ENCODE measurements around the gene PHYH.

The PHYH gene

GRCh38 chr10:13311177-13311575 is 11.3 kb upstream of the PHYH start:
- Histone ChIP-seq H3K9ac (no peak overlapping the region), H3K27me3 (ENCODE audit: control insufficient read depth, insufficient read depth, low read length) (no peaks in the 10 kb centered on the region), H3K79me2 (no peaks in the 10 kb centered on the region), H3K4me3 (ENCODE audit: low read depth, low read length) (no peak overlapping the region), H3K4me2 (ENCODE audit: low read length) (no peak overlapping the region), H3K36me3 (ENCODE audit: control insufficient read depth, insufficient read depth, low read length) (no peaks in the 10 kb centered on the region), H3K9me3 (ENCODE audit: control insufficient read depth, low read length) (no peaks in the 10 kb centered on the region), H3K27ac (no peak overlapping the region), H3K4me1 (no peaks in the 10 kb centered on the region), H2AFZ (no peak overlapping the region)
- TF ChIP-seq, protein P1, sequence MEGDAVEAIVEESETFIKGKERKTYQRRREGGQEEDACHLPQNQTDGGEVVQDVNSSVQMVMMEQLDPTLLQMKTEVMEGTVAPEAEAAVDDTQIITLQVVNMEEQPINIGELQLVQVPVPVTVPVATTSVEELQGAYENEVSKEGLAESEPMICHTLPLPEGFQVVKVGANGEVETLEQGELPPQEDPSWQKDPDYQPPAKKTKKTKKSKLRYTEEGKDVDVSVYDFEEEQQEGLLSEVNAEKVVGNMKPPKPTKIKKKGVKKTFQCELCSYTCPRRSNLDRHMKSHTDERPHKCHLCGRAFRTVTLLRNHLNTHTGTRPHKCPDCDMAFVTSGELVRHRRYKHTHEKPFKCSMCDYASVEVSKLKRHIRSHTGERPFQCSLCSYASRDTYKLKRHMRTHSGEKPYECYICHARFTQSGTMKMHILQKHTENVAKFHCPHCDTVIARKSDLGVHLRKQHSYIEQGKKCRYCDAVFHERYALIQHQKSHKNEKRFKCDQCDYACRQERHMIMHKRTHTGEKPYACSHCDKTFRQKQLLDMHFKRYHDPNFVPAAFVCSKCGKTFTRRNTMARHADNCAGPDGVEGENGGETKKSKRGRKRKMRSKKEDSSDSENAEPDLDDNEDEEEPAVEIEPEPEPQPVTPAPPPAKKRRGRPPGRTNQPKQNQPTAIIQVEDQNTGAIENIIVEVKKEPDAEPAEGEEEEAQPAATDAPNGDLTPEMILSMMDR (IDR thresholded peaks at IDR 0.05), result no peak

- Histone ChIP-seq H3K27ac (no peak overlapping the region), H3K4me1 (no peaks in the 10 kb centered on the region), H3K79me2 (no peaks in the 10 kb centered on the region), H3K27me3 (ENCODE audit: control insufficient read depth, insufficient read depth, low read length) (no peaks in the 10 kb centered on the region), H3K36me3 (ENCODE audit: control insufficient read depth, insufficient read depth, low read length) (no peaks in the 10 kb centered on the region), H3K9me3 (ENCODE audit: control insufficient read depth, low read length) (no peaks in the 10 kb centered on the region), H3K4me2 (ENCODE audit: low read length) (no peak overlapping the region), H3K9ac (no peak overlapping the region), H2AFZ (no peak overlapping the region), H3K4me3 (ENCODE audit: low read depth, low read length) (no peak overlapping the region)
- TF ChIP-seq, protein P1 (IDR thresholded peaks at IDR 0.05), result no peak
Observed at GRCh38 chr10:13310518-13311176, 10.8 kb upstream of the PHYH start.

DNA sequence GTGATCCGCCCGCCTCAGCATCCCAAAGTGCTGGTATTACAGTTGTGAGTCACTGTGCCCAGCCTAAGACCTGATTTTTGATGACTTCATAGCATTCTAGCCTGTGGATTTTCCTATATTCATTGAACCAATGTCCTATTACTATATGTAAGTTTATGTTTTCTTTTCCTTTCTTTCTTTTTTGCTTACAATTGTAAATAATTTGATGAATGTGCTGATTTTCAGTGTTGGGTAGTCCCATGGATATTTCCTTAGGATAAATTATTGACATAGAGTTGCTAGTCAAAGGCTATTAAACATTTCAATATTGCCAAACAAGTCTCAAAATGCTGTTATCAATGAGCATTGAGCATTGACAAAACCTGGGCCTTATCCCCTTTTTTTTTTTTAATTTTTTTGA is 9.9 kb upstream of the PHYH start:
- H3K27ac ChIP-seq, result no peak overlapping the region
- TF ChIP-seq, protein P1 (IDR thresholded peaks at IDR 0.05), result no peak
- H3K36me3 ChIP-seq (ENCODE audit: control insufficient read depth, insufficient read depth, low read length), result no peaks in the 10 kb centered on the region
- H3K9me3 ChIP-seq (ENCODE audit: control insufficient read depth, low read length), result no peaks in the 10 kb centered on the region
- H3K27me3 ChIP-seq (ENCODE audit: control insufficient read depth, insufficient read depth, low read length), result no peaks in the 10 kb centered on the region
- H3K4me3 ChIP-seq (ENCODE audit: low read depth, low read length), result no peak overlapping the region
- H3K4me2 ChIP-seq (ENCODE audit: low read length), result no peak overlapping the region
- no peak overlapping the region for H2AFZ ChIP-seq
- no peaks in the 10 kb centered on the region for H3K4me1 ChIP-seq
- H3K9ac ChIP-seq, result no peak overlapping the region
- H3K79me2 ChIP-seq, result no peaks in the 10 kb centered on the region

GRCh38 chr10:13308096-13308495 is 8.2 kb upstream of the PHYH start:
- TF ChIP-seq, protein P1 (IDR thresholded peaks at IDR 0.05), result no peak
- no peak overlapping the region for H3K9ac ChIP-seq

DNA sequence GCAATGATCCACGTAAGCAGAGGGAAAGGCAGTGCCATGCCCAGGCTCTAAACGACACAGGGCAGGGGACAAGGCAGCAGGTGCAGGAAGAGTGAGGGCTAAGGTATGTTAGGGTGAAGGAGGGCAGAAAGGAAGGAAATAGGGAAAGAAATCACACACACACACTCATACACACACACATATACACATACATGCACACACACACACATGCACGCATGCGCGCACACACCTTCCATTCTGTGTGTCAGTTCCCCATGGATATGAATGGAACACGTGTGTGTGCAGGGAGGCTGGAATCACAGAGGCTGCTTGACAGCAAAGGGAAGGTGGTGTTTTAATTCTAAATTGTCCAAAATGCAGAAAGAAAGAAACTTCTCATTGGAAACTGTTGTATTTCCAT is 6.2 kb upstream of the PHYH start:
- H3K9me3 ChIP-seq (ENCODE audit: control insufficient read depth, low read length), result no peaks in the 10 kb centered on the region
- H3K4me1 ChIP-seq, result peaks cover 4% of the 10 kb centered on the region
- no peaks in the 10 kb centered on the region for H3K79me2 ChIP-seq
- TF ChIP-seq, protein P1 (IDR thresholded peaks at IDR 0.05), result no peak
- H3K4me2 ChIP-seq (ENCODE audit: low read length), result no peak overlapping the region
- no peaks in the 10 kb centered on the region for H3K27me3 ChIP-seq (ENCODE audit: control insufficient read depth, insufficient read depth, low read length)
- H3K27ac ChIP-seq, result no peak overlapping the region
- H3K4me3 ChIP-seq (ENCODE audit: low read depth, low read length), result no peak overlapping the region
- H3K36me3 ChIP-seq (ENCODE audit: control insufficient read depth, insufficient read depth, low read length), result peaks cover 3% of the 10 kb centered on the region
- H3K9ac ChIP-seq, result no peak overlapping the region
- no peak overlapping the region for H2AFZ ChIP-seq

More at GRCh38 chr10:13308096-13308495, 8.2 kb upstream of the PHYH start:
- H3K79me2 ChIP-seq, result no peaks in the 10 kb centered on the region
- H3K27ac ChIP-seq, result no peak overlapping the region
- H2AFZ ChIP-seq, result no peak overlapping the region
- H3K4me2 ChIP-seq (ENCODE audit: low read length), result no peak overlapping the region
- no peak overlapping the region for H3K4me3 ChIP-seq (ENCODE audit: low read depth, low read length)
- H3K4me1 ChIP-seq, result no peaks in the 10 kb centered on the region
- H3K27me3 ChIP-seq (ENCODE audit: control insufficient read depth, insufficient read depth, low read length), result no peaks in the 10 kb centered on the region
- no peaks in the 10 kb centered on the region for H3K9me3 ChIP-seq (ENCODE audit: control insufficient read depth, low read length)
- H3K36me3 ChIP-seq (ENCODE audit: control insufficient read depth, insufficient read depth, low read length), result no peaks in the 10 kb centered on the region

All from parathyroid adenoma (tissue), 2 donors.